GM11168 (cell line): ENCODE data around the gene SPRN.
"Not testable (repeated sequence)": the region's sequence is repeated elsewhere in the genome, so short reads cannot be mapped to it uniquely, and the experiment has no call there.

Experiments
- in situ Hi-C: fragments of 300-500 bp; cut with MboI; formaldehyde crosslinking; loops from one replicate; pipeline ENCODE4 v1.12.0; 2022; ENCODE audit warnings: low sequenced_read_pairs; ENCODE audit not compliant: unreplicated experiment

SPRN gene

DNA sequence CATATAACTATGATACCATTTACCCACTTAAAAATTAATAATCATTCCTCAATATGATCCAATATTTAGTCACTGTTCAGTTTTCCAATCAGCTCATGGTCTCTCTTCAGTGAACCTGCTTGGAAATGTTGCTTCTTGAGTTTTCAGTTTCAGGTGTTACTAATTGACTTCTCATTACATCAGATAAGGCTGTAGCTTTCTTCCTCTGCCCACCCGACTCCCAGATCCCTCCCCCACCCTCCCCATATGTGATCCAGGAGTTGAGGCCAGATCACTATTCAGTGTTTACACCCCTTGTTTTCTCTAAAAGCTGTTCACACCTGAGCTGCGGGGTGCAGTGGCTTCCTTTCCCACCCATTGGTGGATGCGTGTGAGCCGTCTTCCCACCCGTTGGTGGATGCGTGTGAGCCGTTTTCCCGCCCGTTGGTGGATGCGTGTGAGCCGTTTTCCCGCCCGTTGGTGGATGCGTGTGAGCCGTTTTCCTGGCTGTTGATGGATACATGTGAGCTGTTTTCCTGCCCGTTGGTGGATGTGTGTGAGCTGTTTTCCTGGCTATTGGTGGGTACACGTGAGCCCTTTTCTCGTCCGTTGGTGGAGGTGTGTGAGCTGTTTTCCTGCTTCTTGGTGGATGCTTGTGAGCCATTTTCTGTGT, 33.7 kb downstream of the SPRN start:
- in situ Hi-C loops: no loop called here

DNA sequence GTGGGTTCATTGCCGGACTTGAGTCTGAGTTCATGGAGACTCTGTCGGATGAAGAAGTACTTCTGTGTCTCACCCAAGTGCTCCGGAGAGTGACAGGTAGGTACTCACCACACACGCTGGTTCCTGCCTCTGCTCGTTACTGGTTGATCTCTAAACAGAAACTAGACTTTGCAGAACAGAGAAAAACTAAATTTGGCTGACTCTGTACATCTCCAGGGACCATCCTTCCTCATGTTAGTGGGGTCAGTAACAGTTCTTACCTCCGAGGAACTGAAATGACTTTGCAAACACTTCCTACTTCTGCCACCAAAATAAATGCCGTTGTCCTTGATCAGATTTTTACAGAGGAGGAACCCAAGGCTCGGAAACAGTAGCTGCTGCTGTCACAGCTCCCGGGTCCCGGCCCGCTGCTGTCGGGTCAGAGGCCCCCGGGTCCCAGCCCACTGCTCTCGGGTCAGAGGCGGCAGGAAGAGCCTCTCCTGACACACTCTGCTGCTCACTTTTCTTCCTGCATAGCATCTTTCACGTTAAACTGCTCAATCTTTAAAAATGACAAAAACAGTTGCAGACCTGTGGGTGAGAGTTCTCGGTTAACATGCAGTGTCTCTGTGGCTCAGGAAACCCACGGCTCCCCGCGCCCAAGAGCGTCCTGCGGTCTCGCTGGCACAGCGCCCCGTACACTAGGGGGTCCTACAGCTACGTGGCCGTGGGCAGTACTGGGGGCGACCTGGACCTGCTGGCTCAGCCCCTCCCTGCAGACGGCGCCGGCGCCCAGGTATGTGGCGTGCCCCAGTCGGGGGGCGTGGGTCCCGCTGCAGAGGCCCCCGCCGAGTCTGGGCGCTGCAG, 35.2 kb downstream of the SPRN start:
- in situ Hi-C loops: no loop called here

DNA sequence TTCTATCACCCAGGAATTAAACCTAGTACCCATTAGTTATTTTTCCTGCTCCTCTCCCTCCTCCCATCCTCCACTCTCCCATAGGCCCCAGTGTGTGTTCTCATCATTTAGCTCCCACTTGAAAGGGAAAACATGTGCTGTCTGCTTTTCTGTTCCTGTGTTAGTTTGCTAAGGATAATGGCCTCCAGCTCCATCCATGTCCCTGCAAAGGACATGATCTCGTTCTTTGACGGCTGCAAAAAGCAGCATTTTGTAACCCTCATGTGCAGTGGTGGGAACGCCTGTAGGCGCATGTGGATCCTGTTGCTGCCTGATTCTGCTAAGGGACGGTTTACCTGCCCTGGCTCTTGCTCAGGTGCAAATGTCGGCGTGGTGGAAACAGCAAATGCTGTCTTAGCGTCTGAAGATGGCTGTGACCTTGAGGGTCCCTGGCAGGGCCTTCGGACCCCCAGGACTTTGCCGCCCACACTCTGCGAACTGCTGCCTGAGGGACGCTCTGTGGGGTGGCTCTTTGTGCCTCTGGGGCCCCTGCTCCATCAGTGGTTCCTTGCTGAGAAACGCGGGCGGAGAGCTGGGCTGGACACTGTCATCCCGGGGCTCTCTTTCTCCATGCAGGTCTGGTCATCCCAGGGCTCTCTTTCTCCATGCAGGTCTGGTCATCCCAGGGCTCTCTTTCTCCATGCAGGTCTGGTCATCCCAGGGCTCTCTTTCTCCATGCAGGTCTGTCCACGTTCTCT, 36.0 kb downstream of the SPRN start:
- in situ Hi-C loops: no loop called here

DNA sequence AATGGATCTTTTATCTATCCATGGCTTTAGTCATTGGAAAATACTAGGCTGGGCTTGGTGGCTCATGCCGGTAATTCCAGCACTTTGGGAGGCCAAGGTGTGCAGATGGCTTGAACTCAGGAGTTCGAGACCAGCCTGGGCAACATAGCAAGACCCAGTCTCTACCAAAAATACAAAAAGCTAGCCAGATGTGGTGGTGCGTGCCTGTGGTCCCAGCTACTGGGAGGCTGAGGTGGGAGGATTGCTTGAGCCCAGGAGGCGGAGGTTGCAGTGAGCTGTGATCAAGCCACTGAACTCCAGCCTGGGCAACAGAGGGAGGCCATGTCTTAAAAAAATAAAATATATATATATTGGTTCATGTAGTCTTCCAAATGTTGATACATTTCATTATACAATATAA, 37.5 kb downstream of the SPRN start:
- in situ Hi-C loops: not testable (repeated sequence)

DNA sequence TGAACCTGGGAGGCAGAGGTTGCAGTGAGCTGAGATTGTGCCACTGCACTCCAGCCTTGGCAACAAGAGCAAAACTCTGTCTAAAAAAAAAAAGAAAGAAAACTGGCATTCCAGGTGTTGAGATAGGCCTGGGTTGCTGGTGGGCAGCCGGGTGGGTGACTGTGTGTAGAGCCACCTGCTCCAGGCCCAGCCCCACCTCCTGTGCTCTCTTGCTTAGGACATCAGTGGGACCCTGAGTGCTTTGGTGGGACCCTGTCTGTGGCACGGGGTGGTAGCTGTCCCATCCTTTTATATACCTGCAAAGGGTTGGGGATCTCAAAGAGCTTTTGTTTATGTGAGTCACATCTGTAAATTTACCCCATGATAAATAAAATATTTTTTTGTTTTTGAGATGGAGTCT, 39.2 kb downstream of the SPRN start:
- in situ Hi-C loops: no loop called here

DNA sequence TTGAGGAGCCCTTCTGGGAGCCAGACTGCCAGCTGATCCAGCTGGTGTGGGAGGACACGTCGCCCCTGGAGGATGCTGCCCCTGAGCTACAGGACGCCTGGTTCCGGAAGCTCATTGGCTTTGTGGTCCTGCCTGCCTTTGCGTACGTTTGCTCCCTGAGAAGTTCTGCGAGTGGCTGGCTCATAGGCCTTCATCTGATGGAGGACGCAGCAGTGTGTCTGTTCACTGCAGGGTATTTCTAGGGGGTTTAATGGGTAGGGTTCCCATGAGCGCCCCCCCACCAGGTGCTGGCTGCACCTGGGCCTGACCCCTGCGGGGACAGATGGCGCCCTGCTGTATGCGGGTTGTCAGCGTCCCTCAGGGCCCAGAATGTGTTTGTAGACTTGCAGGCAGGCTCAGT, 40.4 kb downstream of the SPRN start:
- in situ Hi-C loops: no loop called here

DNA sequence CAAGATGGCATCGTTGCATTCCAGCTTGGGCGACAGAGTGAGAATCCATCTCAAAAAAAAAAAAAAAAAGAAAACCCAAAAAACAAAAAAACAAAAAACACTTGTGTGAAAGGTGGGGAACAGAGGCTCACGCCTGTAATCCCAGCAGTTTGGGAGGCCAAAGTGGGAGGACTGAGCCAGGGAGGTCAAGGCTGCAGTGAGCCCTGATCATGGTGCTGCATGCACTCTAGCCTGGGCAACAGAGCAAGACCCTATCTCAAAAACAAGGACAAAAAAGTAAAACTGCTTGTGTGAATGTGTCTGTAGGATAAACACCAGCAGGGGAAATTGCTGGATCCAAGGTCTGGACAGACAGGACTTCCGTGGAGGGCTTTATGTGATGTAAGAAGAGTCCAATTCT, 40.9 kb downstream of the SPRN start:
- in situ Hi-C loops: no loop called here

DNA sequence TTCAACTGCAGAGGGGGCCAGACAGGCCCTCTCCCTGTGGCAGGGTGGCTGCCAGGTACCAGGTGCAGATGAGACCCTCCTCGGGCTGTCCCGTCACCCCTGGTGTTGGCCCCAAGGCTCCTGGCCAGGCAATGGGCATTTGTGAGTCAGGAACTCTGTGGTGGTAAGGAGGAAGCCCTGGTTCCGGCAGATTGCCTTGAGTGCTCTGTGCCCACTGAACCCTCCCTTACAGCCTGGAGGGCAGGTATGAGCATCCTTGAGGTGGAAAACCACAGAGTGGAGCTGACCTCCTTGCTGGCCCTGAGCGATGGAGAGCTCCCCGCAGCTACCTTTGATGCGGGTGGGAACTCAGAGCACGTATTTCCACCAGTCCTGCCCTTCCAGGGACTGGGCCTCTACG, 43.4 kb downstream of the SPRN start:
- in situ Hi-C loops: no loop called here

DNA sequence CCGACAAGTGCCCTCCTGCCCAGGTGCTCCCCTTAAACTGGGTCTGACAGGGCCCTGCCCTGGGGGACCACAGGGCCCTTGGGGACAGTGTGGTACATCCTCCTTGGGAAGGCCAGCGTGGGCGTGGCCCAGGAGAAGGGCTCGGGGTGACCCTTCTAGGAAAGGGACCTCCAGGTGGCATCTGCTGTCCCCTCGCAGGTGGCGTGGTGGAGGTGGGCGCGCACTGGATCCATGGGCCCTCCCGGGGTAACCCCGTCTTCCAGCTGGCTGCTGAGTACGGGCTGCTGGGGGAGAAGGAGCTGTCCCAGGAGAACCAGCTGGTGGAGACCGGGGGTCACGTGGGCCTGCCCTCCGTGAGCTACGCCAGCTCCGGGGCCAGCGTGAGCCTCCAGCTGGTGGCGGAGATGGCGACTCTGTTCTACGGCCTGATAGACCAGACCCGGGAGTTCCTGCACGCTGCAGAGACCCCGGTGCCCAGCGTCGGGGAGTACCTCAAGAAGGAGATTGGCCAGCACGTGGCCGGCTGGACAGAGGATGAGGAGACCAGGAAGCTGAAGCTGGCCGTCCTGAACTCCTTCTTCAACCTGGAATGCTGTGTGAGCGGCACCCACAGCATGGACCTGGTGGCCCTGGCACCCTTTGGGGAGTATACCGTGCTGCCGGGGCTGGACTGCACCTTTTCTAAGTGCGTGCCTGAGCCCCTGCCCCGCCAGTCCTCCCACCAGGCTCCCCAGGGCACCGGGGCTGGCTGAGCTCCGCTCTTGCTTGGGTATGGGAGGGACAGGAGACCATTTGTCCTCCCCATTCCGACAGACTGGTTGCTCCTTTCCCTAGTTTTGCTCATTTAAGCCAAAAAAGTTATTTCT, 44.4 kb downstream of the SPRN start:
- in situ Hi-C loops: no loop called here

DNA sequence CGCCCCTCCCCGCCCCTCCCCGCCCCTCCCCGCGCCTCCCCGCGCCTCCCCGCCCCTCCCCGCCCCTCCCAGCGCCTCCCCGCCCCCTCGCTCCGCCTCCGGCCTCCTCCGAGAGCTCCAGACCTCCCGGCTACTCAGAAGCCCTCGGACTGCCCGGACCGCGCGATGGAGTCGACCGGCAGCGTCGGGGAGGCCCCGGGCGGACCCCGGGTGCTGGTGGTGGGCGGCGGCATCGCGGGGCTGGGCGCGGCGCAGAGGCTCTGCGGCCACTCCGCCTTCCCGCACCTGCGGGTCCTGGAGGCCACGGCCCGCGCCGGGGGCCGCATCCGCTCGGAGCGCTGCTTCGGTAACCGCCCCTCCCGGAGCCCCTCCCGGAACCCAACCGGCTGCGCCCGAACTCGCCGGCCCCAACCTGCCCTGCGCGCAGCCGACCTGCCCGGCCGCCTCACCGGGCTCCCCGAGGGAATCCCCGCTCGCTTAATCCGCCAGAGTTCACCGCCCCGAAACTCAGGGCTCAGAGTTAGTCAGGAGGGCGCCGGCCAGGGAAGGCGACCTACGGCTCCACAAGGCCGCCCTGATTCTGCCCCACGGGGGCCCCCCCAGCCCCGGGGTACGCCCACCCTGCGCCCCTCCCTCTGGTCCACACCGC, 45.1 kb downstream of the SPRN start, which contains the start of gene PAOX:
Gene PAOX (plus strand): TSS at position 111 of the 649 bp plus-strand sequence. CDS start 55 bp downstream, at position 166.
- in situ Hi-C loops: no loop called here

DNA sequence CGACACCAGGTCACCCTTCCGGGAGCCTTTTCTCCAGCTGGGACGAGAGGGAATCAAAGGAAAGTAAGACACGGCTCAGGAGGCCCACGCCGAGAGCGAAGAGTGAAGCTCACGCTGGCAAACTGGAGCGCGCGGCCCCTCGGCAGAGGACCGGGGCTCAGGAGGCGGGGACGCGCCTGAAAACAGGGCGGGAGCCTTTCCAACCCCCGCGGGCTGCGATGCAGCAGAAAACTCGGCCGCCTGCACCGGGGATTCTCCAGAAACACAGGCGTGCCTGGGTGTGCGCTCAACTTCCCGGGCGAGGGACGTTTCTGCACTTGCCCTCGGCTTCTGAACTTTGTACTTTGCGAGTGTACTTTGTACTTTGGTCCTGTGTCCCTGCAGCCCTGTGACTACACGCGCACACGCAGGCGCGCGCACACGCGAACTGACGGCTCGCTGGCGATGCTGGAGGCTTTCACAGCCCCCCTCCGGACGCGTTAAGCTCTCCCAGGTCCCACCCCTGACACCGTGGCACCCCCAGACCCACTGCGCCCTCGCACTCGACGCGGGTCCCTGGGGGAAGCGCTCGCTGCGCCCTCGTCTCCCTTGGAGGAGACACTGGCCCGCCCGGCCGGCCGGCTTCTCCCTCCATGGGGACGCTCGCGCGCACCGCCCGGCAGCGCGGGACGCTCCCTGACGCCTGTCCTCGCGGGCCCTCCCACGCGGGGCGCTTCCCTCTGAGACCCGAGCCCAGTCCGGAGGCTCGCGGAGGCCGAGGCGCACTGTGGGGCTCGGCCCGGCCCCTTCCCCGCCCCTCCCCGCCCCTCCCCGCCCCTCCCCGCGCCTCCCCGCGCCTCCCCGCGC, 46.0 kb downstream of the SPRN start:
- in situ Hi-C loops: no loop called here

DNA sequence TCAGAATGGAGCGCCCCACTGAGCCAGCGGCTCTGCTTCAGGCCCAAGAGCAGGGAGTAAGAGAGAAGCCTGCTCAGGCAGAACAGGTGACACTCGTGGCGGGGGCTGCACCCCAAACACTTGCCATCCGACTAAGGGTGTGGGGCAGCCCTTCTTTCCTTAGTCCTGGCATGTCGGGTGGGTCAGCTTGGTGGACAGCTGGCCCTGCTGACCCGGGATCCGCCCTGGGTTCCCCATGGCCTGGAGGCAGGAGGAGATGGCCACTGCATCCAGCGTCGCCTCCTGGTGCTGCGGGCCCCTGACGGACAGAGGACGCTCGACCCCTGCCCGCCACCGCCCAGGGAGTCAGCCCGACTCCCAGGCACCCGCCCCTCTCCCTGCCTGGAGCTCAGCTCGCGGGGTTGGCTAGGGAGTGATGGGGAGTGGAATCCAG, 46.6 kb downstream of the SPRN start:
- in situ Hi-C loops: no loop called here

DNA sequence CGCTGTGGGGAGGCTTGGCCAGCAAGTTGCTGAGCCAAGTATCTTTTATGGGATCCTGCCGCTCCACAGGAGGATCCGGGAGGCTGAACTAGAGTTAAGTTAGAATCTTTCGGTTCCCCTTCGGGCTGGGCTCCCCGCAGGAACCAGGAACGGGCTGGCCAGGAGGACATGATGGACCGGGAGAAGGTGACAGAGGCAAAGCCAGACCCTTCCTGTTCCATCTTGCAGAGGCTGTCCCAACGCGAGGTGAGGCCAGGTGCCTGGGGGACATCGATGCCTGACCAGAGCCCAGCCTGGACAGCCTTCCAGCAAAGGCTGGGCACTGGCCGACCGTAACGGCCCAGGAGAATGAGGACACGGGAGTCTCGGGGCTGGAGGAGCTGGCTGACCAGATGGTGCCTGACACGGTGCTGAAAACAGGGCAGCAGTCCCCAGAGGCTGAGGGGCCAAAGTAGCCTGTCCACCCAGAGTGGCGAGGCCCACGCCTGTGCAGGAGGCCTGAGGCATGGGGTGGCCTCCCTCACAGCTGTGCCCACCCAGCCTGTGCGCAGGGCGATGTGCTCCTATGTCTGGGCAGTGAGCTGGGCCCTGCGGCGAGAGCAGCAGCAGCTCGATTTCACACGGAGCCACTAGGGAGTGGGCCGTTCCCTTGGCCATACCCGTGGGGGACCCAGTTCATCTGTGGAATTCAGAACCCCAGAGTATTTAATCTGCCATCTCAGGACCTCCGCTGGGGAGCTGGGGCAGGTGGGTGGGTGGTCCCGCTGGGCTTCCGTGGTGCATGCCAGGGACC, 47.2 kb downstream of the SPRN start:
- in situ Hi-C loops: no loop called here

DNA sequence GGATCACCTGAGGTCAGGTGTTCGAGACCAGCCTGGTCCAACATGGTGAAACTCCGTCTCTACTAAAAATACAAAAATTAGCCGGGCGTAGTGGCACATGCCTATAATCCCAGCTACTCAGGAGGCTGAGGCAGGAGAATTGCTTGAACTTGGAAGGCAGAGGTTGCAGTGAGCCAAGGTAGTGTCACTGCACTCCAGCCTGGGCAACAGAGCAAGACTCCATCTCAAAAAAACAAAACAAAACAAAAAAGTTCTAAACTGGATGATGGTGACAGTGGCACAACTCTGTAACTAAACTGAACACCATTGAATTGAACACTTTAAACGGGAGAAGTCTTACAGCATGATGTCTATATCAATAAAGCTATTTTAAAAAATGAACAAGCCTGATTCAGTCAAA, 48.2 kb downstream of the SPRN start:
- in situ Hi-C loops: not testable (repeated sequence)

DNA sequence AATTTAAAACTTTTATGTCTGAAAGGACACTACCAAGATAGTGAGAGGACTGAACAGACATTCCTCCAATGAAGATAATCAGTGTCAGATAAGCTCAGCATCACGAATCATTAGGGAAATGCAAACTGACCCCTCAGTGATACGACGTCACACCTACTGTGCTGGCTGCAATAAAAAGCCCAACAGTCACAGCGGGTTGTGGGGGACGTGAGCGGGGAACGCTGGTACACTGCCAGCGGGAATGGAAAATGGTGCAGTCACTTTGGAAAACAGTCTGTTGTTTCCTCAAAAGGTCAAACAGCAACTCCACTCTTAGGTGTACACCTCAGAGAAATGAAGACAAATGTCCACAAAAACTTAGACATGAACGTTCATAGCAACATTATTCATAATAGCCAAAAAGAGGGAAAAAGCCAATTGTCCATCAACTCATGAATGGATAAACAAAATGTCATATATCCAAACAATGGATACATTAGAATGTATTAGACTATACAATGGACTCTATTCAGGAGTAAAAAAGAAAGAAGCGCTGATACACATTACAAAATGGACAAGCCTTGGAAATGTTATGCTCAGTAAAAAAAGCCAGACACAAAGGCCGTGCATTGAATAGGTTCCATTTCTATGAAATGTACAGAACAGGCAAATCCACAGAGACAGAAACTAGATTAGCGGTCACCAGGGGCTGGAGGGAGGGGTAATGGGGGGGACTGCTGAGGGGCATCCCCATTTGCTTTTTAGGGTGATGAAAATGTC, 48.9 kb downstream of the SPRN start:
- in situ Hi-C loops: no loop called here

DNA sequence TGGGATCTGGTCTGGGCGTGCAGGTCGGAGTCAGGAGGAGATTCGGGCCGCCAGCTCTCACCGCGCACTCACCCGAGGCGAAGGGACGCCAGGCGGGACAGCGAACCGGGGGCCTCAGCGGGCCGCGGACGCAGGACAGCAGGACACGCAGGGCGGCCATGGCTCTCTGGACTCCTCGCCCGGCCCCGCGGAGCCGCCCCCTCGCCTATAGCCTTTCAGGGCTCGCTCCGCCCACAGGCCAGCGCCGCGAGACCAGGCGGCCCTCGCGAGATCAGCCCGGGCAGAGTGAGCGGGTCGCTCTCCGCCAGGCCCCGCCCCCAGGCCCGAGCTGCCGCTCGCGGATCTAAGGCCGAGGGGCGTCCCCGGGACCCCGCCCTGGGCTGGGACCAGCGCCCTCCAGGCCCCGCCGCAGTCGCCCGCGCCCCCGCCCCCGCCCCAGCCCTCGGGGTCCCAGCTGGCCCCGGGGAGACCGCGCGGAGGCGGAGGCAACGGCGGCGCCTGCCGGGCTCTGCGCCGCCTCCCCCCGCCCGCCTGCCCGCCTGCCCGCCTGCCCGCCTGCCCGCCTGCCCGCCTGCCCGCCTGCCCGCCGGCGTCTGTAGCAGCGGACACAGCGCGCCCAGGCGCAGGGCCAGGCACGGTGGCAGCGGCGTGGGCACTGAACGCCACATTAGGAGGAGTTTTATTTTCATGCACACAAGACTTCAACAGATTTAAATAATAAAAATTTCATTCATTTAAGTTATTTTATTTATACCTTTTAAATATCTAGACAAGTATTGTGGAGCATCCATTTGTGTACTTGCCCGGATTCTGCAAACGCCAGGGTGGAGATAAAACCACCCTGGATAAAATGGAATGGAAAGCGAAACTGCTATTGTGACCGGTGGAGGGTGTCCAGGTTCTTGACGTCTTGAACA, 51.0 kb downstream of the SPRN start, which contains the start of gene ECHS1:
Gene ECHS1 (minus strand): TSS at position 181 of the 917 bp plus-strand sequence. CDS start 21 bp downstream, at position 160.
- in situ Hi-C loops: no loop called here
